ENCODE data around the gene HNRNPAB.

The HNRNPAB gene

DNA sequence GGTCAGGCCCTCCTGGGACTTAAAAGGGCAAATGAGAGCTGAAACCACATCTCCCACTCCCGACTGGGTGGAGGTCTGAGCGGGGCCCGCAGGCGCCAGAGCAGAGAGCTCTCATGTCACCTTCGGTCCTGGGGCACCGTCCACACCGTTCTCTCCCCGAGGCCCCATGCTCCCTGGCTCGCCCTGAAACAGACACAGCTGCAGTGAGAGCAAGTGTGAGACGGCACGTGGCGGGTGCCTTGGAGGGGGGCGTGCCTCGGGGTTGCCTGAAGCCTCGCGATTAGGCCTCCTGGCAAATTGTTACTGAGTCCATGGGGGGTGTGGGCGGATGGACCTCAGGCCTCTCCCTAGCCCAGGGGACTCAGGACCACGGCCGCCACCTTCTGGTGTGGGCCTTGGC, 52.4 kb downstream of the HNRNPAB start:
- Histone ChIP-seq H3K4me1 (ENCODE audit: low read length) (no peaks in the 10 kb centered on the region), H3K4me2 (ENCODE audit: low read depth, low read length) (no peak overlapping the region), H3K9me3 (replicated peaks; ENCODE audit: insufficient read depth, low read length) (no peaks in the 10 kb centered on the region), H3K27ac (ENCODE audit: low read length) (no peak overlapping the region), H2AFZ (ENCODE audit: low read length) (no peak overlapping the region), H3K9me2 (replicated peaks; ENCODE audit: insufficient read depth, low read length) (no peaks in the 10 kb centered on the region), H4K20me1 (ENCODE audit: insufficient read depth, low read length) (no peaks in the 10 kb centered on the region), H3K4me3 (ENCODE audit: low read length) (no peak overlapping the region), H3K36me3 (replicated peaks; ENCODE audit: insufficient read depth, low read length) (no peaks in the 10 kb centered on the region), H3F3A (ENCODE audit: insufficient read depth, low read length) (no peaks in the 10 kb centered on the region), H3K9ac (ENCODE audit: low read length) (no peak overlapping the region), H3K79me2 (ENCODE audit: low read length) (no peaks in the 10 kb centered on the region), H3K27me3 (replicated peaks; ENCODE audit: insufficient read depth, low read length) (peaks cover 34% of the 10 kb centered on the region)
- no peak for DNase-seq
- TF ChIP-seq EZH2phosphoT487 (IDR thresholded peaks at IDR 0.05; ENCODE audit: low read length), result no peak
- TF ChIP-seq, protein P1, sequence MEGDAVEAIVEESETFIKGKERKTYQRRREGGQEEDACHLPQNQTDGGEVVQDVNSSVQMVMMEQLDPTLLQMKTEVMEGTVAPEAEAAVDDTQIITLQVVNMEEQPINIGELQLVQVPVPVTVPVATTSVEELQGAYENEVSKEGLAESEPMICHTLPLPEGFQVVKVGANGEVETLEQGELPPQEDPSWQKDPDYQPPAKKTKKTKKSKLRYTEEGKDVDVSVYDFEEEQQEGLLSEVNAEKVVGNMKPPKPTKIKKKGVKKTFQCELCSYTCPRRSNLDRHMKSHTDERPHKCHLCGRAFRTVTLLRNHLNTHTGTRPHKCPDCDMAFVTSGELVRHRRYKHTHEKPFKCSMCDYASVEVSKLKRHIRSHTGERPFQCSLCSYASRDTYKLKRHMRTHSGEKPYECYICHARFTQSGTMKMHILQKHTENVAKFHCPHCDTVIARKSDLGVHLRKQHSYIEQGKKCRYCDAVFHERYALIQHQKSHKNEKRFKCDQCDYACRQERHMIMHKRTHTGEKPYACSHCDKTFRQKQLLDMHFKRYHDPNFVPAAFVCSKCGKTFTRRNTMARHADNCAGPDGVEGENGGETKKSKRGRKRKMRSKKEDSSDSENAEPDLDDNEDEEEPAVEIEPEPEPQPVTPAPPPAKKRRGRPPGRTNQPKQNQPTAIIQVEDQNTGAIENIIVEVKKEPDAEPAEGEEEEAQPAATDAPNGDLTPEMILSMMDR (IDR thresholded peaks at IDR 0.05; ENCODE audit: low read length), result no peak
- TF ChIP-seq EZH2 (optimal IDR thresholded peaks at IDR 0.05; ENCODE audit: low read depth, low read length), result no peak

DNA sequence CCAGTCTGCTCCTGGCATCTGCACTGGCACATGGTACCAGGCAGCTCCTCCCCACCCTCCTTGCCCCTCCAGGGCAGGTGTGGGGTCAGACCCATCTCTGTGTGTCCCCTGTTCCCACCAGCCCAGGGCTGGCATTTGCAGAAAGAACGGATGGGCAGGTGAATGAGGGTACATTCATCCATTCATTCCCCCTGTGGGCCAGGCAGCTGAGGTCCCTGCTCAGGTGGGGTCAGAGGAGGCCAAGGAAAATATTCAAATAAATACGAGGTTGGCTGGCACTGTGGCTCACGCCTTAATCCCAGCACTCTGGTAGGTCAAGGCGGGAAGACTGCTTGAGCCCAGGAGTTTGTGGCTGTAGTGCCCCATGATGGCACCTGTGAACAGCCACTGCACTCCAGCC, 53.3 kb downstream of the HNRNPAB start:
- no peak for DNase-seq
- H3K4me2 ChIP-seq (ENCODE audit: low read depth, low read length), result no peak overlapping the region

DNA sequence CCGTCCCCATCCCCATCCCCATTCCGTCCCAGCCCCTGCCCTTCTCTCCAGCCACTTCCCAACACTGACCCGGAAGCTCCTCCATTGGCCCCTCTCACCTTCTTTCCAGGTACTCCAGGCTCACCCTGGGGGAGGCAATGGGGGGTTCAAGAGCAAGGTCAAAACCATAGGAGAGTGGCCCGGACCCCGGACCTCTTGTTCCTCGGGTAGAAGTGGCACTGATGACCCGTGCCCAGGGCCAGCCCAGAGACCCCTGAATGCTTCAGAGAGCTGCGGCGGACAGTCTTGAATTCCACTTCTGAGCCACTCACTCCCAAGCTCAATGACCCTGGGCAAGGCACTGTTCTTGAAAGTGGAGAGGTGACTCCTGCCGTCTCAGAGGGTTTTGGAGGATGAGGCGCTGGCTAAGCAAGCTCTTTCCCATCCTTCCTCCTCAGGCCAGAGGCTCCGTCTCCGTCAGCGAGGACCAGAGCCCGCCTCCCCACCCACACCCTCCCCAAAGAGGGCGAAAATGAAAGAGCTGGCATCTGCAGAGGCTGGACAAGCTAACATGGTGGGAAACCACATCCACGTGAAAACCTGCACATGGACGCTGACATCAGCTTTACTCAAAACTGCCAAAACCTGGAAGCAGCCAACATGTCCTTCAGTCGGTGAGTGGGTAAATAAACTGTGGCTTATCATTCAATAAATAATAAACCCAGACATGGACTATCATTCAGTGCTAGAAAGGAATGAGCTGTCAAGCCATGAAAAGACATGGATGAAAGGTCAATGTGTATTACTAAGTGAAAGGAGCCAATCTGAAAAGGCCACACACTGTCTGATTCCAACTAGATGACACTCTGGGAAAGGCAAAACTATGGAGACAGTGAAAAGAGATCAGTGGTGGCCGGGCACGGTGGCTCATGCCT, 55.5 kb downstream of the HNRNPAB start:
- Histone ChIP-seq H3K9me2 (replicated peaks; ENCODE audit: insufficient read depth, low read length) (no peaks in the 10 kb centered on the region), H3F3A (ENCODE audit: insufficient read depth, low read length) (no peaks in the 10 kb centered on the region), H3K9ac (ENCODE audit: low read length) (no peak overlapping the region), H3K9me3 (replicated peaks; ENCODE audit: insufficient read depth, low read length) (no peaks in the 10 kb centered on the region), H3K27ac (ENCODE audit: low read length) (no peak overlapping the region), H3K4me1 (ENCODE audit: low read length) (no peaks in the 10 kb centered on the region), H3K36me3 (replicated peaks; ENCODE audit: insufficient read depth, low read length) (no peaks in the 10 kb centered on the region), H3K4me3 (ENCODE audit: low read length) (no peak overlapping the region), H3K4me2 (ENCODE audit: low read depth, low read length) (no peak overlapping the region), H4K20me1 (ENCODE audit: insufficient read depth, low read length) (no peaks in the 10 kb centered on the region), H3K79me2 (ENCODE audit: low read length) (no peaks in the 10 kb centered on the region), H2AFZ (ENCODE audit: low read length) (no peak overlapping the region), H3K27me3 (replicated peaks; ENCODE audit: insufficient read depth, low read length) (peaks cover 40% of the 10 kb centered on the region)
- TF ChIP-seq, protein P1 (IDR thresholded peaks at IDR 0.05; ENCODE audit: low read length), result no peak
- TF ChIP-seq EZH2phosphoT487 (IDR thresholded peaks at IDR 0.05; ENCODE audit: low read length) (no peak), EZH2 (optimal IDR thresholded peaks at IDR 0.05; ENCODE audit: low read depth, low read length) (no peak)
- DNase-seq, result no peak

More for the DNA sequence above, 53.3 kb downstream of the HNRNPAB start:
- no peak overlapping the region for H3K27ac ChIP-seq (ENCODE audit: low read length)
- H3K27me3 ChIP-seq (replicated peaks; ENCODE audit: insufficient read depth, low read length), result peaks cover 34% of the 10 kb centered on the region
- H3F3A ChIP-seq (ENCODE audit: insufficient read depth, low read length), result no peaks in the 10 kb centered on the region
- H3K36me3 ChIP-seq (replicated peaks; ENCODE audit: insufficient read depth, low read length), result no peaks in the 10 kb centered on the region
- no peak overlapping the region for H3K4me3 ChIP-seq (ENCODE audit: low read length)
- no peak overlapping the region for H3K9ac ChIP-seq (ENCODE audit: low read length)
- H3K79me2 ChIP-seq (ENCODE audit: low read length), result no peaks in the 10 kb centered on the region
- H3K4me1 ChIP-seq (ENCODE audit: low read length), result no peaks in the 10 kb centered on the region
- H3K9me3 ChIP-seq (replicated peaks; ENCODE audit: insufficient read depth, low read length), result no peaks in the 10 kb centered on the region
- H4K20me1 ChIP-seq (ENCODE audit: insufficient read depth, low read length), result no peaks in the 10 kb centered on the region
- TF ChIP-seq EZH2phosphoT487 (IDR thresholded peaks at IDR 0.05; ENCODE audit: low read length) (no peak), EZH2 (optimal IDR thresholded peaks at IDR 0.05; ENCODE audit: low read depth, low read length) (no peak)
- TF ChIP-seq, protein P1 (IDR thresholded peaks at IDR 0.05; ENCODE audit: low read length), result no peak
- no peak overlapping the region for H2AFZ ChIP-seq (ENCODE audit: low read length)
- no peaks in the 10 kb centered on the region for H3K9me2 ChIP-seq (replicated peaks; ENCODE audit: insufficient read depth, low read length)
